ENCODE measurements around the gene TMEM141. TPM values are rescaled to one million over a fixed set of nuclear protein-coding genes. Genes with fewer than 3 reads are reported as not detected.
A peak's percentile ranks its signal among the peaks of the same experiment; 100 is the strongest.
"Not testable (repeated sequence)": the region's sequence is repeated elsewhere in the genome, so short reads cannot be mapped to it uniquely, and the experiment has no call there.

The TMEM141 gene
- total RNA-seq, 1 donor from 2014 or later, result 27.8 TPM

DNA sequence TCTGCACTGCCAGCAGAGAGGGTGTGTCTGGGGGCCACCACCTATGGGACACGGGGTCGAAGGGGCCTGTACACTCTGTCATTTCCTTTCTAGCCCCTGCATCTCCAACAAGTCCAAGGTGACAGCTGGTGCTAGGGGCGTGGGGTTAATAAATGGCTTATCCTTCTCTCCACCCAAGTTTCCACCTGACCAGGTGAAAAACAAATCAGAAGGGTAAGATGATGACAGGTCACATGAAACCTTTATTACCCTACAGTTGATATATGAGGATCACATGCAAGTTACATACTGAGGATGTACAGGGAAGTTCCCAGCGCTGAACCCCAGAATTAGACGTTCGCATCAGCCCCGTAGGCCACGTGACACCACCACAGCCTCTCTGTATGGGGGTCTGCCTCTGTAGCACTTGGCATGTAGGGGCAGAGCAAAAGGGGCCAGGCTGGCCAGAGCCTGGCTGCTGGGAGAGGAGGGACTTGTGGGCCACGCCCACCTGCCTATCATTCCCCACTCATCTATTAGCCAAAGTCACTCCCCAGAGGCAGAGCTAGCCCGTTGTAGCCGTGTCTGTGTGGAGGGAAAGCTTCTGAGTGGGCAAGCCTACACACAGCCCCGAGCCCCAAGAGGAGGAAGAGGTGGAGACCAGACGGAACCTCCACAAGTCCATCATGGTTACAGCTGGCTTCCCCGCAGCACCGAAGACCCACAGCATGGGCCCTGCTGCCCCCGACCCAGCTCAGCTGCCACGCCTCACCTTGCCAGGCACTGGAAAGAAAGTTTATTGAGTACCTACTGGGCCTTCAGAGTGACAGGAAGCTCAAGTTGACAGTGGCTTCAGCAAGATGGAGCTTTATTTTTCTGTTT, 2.2 kb downstream of the TMEM141 start:
- DNase-seq (ENCODE audit: low read depth, low spot score), result no peak
- TF ChIP-seq, protein P1, sequence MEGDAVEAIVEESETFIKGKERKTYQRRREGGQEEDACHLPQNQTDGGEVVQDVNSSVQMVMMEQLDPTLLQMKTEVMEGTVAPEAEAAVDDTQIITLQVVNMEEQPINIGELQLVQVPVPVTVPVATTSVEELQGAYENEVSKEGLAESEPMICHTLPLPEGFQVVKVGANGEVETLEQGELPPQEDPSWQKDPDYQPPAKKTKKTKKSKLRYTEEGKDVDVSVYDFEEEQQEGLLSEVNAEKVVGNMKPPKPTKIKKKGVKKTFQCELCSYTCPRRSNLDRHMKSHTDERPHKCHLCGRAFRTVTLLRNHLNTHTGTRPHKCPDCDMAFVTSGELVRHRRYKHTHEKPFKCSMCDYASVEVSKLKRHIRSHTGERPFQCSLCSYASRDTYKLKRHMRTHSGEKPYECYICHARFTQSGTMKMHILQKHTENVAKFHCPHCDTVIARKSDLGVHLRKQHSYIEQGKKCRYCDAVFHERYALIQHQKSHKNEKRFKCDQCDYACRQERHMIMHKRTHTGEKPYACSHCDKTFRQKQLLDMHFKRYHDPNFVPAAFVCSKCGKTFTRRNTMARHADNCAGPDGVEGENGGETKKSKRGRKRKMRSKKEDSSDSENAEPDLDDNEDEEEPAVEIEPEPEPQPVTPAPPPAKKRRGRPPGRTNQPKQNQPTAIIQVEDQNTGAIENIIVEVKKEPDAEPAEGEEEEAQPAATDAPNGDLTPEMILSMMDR (conservative IDR thresholded peaks at IDR 0.05), result no peak
- peaks cover 16% of the 10 kb centered on the region for H3K27me3 Mint-ChIP-seq (ENCODE audit: low read depth)
- no peak overlapping the region for H3K27ac Mint-ChIP-seq (ENCODE audit: unreplicated experiment)
- no peaks in the 10 kb centered on the region for H3K9me3 Mint-ChIP-seq
- peak overlapping the region; percentile 67 for H3K4me3 Mint-ChIP-seq
- H3K36me3 Mint-ChIP-seq (ENCODE audit: low read depth), result no peaks in the 10 kb centered on the region
- H3K4me1 Mint-ChIP-seq, result peaks cover 27% of the 10 kb centered on the region

DNA sequence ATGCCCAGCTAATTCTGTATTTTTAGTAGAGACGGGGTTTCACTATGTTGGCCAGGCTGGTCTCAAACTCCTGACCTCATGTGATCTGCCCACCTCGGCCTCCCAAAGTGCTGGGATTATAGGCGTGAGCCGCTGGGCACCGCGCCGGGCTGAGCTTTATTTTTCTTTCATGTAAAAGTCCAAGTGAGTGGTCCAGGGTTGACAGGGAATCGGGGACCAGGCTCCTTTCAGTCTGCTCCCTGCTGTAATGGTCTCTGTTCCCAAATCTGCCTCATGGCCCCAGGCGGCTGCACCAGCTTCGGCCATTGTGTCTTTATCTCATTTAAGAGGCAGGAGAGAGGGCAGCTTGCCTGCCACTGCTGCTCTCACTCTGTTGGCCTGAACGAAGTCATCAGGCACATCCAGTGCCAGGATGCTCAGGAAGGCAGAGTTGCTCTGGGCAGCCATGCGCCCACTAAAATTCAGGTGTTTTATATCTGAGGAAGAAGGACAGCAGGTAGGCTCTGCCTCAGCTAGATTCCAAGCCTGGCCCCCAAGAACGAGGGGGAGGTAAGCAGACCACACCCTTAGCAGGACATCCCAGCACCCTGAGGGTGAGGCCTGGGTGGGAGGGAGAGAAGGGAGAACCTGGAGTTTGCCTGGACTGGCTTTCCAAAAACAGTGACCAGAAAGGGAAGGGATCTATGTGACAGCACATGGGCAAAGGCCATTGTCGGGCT, 3.3 kb downstream of the TMEM141 start:
- no peak for DNase-seq (ENCODE audit: low read depth, low spot score)
- TF ChIP-seq, protein P1 (conservative IDR thresholded peaks at IDR 0.05), result no peak
- H3K36me3 Mint-ChIP-seq (ENCODE audit: low read depth), result no peaks in the 10 kb centered on the region
- H3K4me3 Mint-ChIP-seq, result peak overlapping the region; percentile 38
- H3K4me1 Mint-ChIP-seq, result peaks cover 27% of the 10 kb centered on the region
- peaks cover 20% of the 10 kb centered on the region for H3K27me3 Mint-ChIP-seq (ENCODE audit: low read depth)
- no peaks in the 10 kb centered on the region for H3K9me3 Mint-ChIP-seq
- H3K27ac Mint-ChIP-seq (ENCODE audit: unreplicated experiment), result no peak overlapping the region

DNA sequence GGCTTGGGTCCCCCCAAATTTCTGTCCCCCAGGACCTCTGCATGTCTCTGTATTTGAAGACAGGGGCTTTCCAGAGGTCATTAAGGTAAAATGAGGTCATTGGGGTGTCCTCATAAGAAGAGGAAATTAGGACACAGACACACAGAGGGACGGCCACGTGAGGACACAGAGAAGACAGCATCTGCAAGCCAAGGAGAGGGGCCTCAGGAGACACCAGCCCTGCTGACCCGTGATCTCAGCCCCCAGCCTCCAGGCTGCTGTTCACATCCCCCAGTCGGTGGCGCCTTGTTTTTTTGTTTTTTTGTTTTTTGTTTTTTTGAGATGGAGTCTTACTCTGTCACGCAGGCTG, 3.8 kb downstream of the TMEM141 start:
- Mint-ChIP-seq H3K27ac (ENCODE audit: unreplicated experiment) (no peak overlapping the region), H3K9me3 (no peaks in the 10 kb centered on the region), H3K36me3 (ENCODE audit: low read depth) (no peaks in the 10 kb centered on the region), H3K27me3 (ENCODE audit: low read depth) (peaks cover 21% of the 10 kb centered on the region), H3K4me1 (peaks cover 27% of the 10 kb centered on the region), H3K4me3 (peak overlapping the region; percentile 38)
- TF ChIP-seq, protein P1 (conservative IDR thresholded peaks at IDR 0.05), result no peak
- DNase-seq (ENCODE audit: low read depth, low spot score), result no peak

DNA sequence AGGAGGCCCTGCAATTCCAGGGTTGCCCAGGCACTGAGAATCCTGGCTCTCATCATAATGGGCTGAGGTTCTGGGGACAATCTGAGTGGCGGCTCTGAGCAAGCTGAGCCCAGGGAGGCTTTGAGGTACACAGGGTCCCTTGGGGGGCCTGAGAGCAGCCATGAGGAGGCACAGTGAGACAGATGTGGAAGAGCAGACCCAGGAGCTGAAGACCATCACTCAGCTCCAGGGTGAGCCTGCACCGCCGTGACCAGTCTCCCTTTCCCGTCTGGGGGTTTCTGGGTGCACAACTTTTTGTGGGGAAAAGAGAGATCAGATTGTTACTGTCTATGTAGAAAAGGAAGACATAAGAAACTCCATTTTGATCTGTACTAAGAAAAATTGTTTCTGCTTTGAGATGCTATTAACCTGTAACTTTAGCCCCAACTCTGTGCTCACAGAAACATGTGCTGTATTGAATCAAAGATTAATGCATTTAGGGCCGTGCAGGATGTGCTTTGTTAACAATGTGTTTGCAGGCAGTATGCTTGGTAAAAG, 5.2 kb downstream of the TMEM141 start, which contains the start of gene CCDC183:
TSS of gene CCDC183 (plus strand) at position 101 of the 537 bp plus-strand sequence. CDS start at position 161, 60 bp downstream.
- peaks cover 33% of the 10 kb centered on the region for H3K27me3 Mint-ChIP-seq (ENCODE audit: low read depth)
- H3K4me3 Mint-ChIP-seq, result peak within 1 kb of the TSS; percentile 69
- H3K36me3 Mint-ChIP-seq (ENCODE audit: low read depth), result no peaks in the 10 kb centered on the region
- H3K4me1 Mint-ChIP-seq, result peaks cover 31% of the 10 kb centered on the region
- no peak for DNase-seq (ENCODE audit: low read depth, low spot score)
- H3K27ac Mint-ChIP-seq (ENCODE audit: unreplicated experiment), result peak within 1 kb of the TSS; percentile 35
- no peaks in the 10 kb centered on the region for H3K9me3 Mint-ChIP-seq
- TF ChIP-seq, protein P1 (conservative IDR thresholded peaks at IDR 0.05), result no peak

DNA sequence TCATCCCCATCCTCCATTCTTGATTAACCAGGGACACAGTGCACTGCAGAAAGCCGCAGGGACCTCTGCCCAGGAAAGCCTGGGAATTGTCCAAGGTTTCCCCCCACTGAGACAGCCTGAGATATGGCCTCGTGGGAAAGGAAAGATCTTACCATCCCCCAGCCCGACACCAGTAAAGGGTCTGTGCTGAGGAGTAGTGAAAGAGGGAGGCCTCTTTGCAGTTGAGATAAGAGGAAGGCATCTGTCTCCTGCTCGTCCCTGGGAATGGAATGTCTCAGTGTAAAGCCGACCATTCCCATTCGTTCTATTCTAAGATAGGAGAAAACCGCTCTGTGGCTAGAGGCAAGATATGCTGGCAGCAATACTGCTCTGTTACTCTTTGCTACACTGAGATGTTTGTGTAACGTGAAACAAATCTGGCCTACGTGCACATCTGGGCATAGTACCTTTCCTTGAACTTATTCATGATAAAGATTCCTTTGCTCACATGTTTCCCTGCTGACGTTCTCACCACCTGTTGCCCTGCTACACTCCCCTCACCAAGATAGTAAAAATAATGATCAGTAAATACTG, 5.7 kb downstream of the TMEM141 start:
- not testable (repeated sequence) for H3K9me3 Mint-ChIP-seq

More for the DNA sequence above, 5.7 kb downstream of the TMEM141 start:
- not testable (repeated sequence) for DNase-seq (ENCODE audit: low read depth, low spot score); H3K36me3 Mint-ChIP-seq (ENCODE audit: low read depth)
- Mint-ChIP-seq H3K27ac (ENCODE audit: unreplicated experiment) (peak overlapping the region; percentile 35), H3K27me3 (ENCODE audit: low read depth) (peaks cover 39% of the 10 kb centered on the region), H3K4me3 (peak overlapping the region; percentile 69), H3K4me1 (peaks cover 31% of the 10 kb centered on the region)

Data from neural crest cell (in vitro differentiated cells).